HEK293T (cell line): ENCODE data around the gene JAML.

ENCODE experiments used
- CTCF ChIA-PET: fragments of 350-600 bp; formaldehyde crosslinking; extraction: SDS; loops from one replicate; lab custom pipeline; 2021; ENCODE audit warnings: antibody characterized with exemption, inconsistent platforms; lab: Yijun Ruan, JAX
- POLR2A ChIA-PET: fragments of 350-600 bp; formaldehyde crosslinking; extraction: SDS; loops from one replicate; lab custom pipeline; 2020; ENCODE audit warnings: antibody characterized with exemption, inconsistent platforms; lab: Yijun Ruan, JAX
- DNase-seq: peaks from one replicate; pipeline ENCODE4 v3.0.0; 2012; ENCODE audit warnings: mixed read lengths; ENCODE audit errors: extremely low spot score
- ARNT ChIP-seq: fragments of 450-650 bp; IDR thresholded peaks from 2 replicates; pipeline ENCODE4 v1.6.1; 2017; ENCODE audit warnings: mild to moderate bottlenecking
- BHLHE40 ChIP-seq: fragments of 450-650 bp; IDR thresholded peaks from 2 replicates; pipeline ENCODE4 v1.6.1; 2016; ENCODE audit warnings: mild to moderate bottlenecking, moderate library complexity, borderline replicate concordance
- CTBP1 ChIP-seq: fragments of 450-650 bp; IDR thresholded peaks from 2 replicates; pipeline ENCODE4 v1.6.1; 2016; ENCODE audit warnings: borderline replicate concordance
- ELF4 ChIP-seq: fragments of 450-650 bp; IDR thresholded peaks from 2 replicates; pipeline ENCODE4 v1.6.1; 2017; ENCODE audit warnings: antibody characterized with exemption
- FOXA1 ChIP-seq: fragments of 450-650 bp; IDR thresholded peaks from 2 replicates; pipeline ENCODE4 v1.6.1; 2016; ENCODE audit warnings: mild to moderate bottlenecking
- FOXK2 ChIP-seq: fragments of 450-650 bp; IDR thresholded peaks from 2 replicates; pipeline ENCODE4 v1.6.1; 2016; ENCODE audit warnings: mild to moderate bottlenecking
- FOXM1 ChIP-seq: fragments of 450-650 bp; IDR thresholded peaks from 2 replicates; pipeline ENCODE4 v1.6.1; 2017; ENCODE audit warnings: mild to moderate bottlenecking, borderline replicate concordance
- HDGF ChIP-seq: fragments of 450-650 bp; IDR thresholded peaks from 2 replicates; pipeline ENCODE4 v1.6.1; 2017; ENCODE audit warnings: antibody characterized with exemption, borderline replicate concordance
- L3MBTL2 ChIP-seq: fragments of 450-650 bp; conservative IDR thresholded peaks from 2 replicates; pipeline ENCODE4 v1.6.1; 2016; ENCODE audit warnings: mild to moderate bottlenecking
- LEF1 ChIP-seq: fragments of 450-650 bp; IDR thresholded peaks from 2 replicates; pipeline ENCODE4 v1.6.1; 2017; ENCODE audit warnings: mild to moderate bottlenecking, borderline replicate concordance
- NFRKB ChIP-seq: fragments of 450-650 bp; IDR thresholded peaks from 2 replicates; pipeline ENCODE4 v1.6.1; 2016; ENCODE audit warnings: mild to moderate bottlenecking, moderate library complexity
- SP1 ChIP-seq: fragments of 450-650 bp; IDR thresholded peaks from 2 replicates; pipeline ENCODE4 v1.6.1; 2017
- SUZ12 ChIP-seq: fragments of 450-650 bp; IDR thresholded peaks from 2 replicates; pipeline ENCODE4 v1.6.1; 2016; ENCODE audit warnings: mild to moderate bottlenecking
- TARDBP ChIP-seq: fragments of 450-650 bp; IDR thresholded peaks from 2 replicates; pipeline ENCODE4 v1.6.1; 2016
- ZNF384 ChIP-seq: fragments of 450-650 bp; IDR thresholded peaks from 2 replicates; pipeline ENCODE4 v1.6.1; 2016
- TF ChIP-seq, protein P1 (sequence below): fragments of 450-650 bp; IDR thresholded peaks from 2 replicates; pipeline ENCODE4 v1.6.1; 2016

Gene JAML

GRCh38 chr11:118152552-118153471, 72.0 kb downstream of the JAML start, which contains the start of gene SCN4B:
TSS of gene SCN4B (minus strand) at chr11:118152823. CDS start at chr11:118152673, 150 bp downstream.
- POLR2A ChIA-PET: interaction anchor here (1.2 kb wide), 1 partner anchor 18 kb away, joined by 3 read pairs; no protein-coding TSS in a partner anchor
- TF ChIP-seq FOXM1 (no peak), FOXK2 (no peak), ZNF384 (no peak), CTBP1 (no peak), ELF4 (no peak), TARDBP (no peak), LEF1 (no peak)
- DNase-seq: peak; percentile 84
- CTCF ChIA-PET: interaction anchor here (1.0 kb wide), 1 partner anchor 19 kb away, joined by 5 read pairs; no protein-coding TSS in a partner anchor

DNA sequence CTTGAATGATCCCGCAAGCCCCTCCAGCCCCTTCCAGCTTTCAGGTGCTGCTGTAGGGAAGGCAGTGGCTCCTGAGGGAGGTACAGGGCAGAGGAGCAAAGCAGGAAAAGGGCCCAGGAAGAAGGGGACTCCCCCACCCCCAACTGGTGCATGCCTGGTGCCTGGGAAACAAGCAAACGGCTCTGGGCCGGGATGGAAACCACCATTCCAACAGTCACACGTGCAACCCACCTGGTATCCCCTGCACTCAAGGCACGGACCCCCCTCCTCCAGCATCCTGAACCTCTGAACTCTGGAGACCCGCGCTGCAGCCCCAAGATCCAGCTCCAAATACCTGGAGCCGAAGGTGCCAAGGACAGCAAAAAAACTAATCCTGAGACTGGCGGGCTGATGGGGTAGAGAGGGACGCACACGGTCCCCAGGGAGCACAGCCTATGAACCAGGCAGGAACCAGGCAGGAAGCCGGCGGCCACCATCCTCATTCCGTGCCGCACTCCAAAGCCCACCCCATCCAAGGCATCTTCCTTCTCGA, 72.7 kb downstream of the JAML start:
- POLR2A ChIA-PET: interaction anchor here (1.2 kb wide), 1 partner anchor 19 kb away, joined by 3 read pairs; no protein-coding TSS in a partner anchor
- CTCF ChIA-PET: no interaction called here
- TF ChIP-seq, protein P1, sequence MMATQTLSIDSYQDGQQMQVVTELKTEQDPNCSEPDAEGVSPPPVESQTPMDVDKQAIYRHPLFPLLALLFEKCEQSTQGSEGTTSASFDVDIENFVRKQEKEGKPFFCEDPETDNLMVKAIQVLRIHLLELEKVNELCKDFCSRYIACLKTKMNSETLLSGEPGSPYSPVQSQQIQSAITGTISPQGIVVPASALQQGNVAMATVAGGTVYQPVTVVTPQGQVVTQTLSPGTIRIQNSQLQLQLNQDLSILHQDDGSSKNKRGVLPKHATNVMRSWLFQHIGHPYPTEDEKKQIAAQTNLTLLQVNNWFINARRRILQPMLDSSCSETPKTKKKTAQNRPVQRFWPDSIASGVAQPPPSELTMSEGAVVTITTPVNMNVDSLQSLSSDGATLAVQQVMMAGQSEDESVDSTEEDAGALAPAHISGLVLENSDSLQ: no peak
- TF ChIP-seq FOXK2 (no peak), LEF1 (no peak), SUZ12 (no peak), HDGF (no peak), SP1 (no peak), BHLHE40 (no peak), TARDBP (no peak), L3MBTL2 (no peak), FOXA1 (no peak)
- DNase-seq: no peak

DNA sequence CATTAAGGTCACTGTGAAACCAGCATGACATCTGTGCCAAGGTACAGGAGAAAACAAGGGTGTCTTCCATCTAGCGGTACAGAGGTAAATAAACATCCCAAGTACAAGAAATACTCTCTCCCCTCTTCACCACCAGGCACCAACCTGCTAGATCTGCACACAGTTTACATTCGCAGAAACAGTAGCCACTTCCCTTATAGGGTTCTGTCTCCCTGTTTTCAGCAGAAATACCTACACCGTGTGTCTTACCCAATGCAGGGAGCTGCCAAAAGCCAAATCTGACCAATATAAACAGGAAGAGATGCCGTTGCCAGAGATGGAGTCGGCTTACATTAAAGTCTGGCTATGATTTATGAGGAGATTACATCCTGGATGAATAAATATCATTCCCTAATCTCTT, 73.4 kb downstream of the JAML start:
- DNase-seq: no peak
- TF ChIP-seq LEF1: no peak
- TF ChIP-seq CTBP1: no peak
- TF ChIP-seq TARDBP: no peak
- TF ChIP-seq, protein P1: peak; percentile 31; the same call in 1 of the 2 replicates
- no peak for TF ChIP-seq FOXK2
- no peak for TF ChIP-seq ARNT
- TF ChIP-seq FOXA1: no peak
- no peak for TF ChIP-seq ZNF384
- CTCF ChIA-PET: no interaction called here
- POLR2A ChIA-PET: no interaction called here

DNA sequence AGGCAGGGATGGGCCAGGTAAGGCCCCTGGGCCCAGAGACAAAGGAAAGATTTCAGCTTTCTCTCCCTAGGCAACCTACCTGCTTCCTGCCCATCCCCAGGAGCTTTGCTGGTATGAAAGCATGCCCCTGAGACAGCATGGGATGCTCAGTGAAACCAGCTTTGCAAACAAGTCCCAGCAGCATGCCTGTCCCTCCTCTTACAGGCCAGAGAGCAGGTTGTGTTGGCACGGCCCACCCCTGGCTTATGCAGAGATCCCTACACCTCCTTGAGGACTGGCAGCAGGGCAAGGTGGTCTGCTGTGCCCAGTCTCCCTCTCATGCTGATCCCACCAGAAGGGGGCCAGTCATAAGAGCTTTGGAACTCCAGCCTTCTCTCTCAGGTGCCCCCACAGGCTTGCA, 75.3 kb downstream of the JAML start:
- no peak for TF ChIP-seq BHLHE40
- no peak for TF ChIP-seq NFRKB
- TF ChIP-seq L3MBTL2: no peak
- TF ChIP-seq CTBP1: no peak
- TF ChIP-seq SUZ12: no peak
- TF ChIP-seq TARDBP: no peak
- no peak for TF ChIP-seq ZNF384
- no peak for TF ChIP-seq ARNT
- TF ChIP-seq LEF1: no peak
- ChIA-PET POLR2A (no interaction called here), CTCF (no interaction called here)
- DNase-seq: no peak

GRCh38 chr11:118148856-118149255, 76.0 kb downstream of the JAML start:
- ChIA-PET POLR2A (no interaction called here), CTCF (interaction anchor here (1.4 kb wide), 1 partner anchor 22 kb away, joined by 9 read pairs; no protein-coding TSS in a partner anchor)
- TF ChIP-seq FOXA1: no peak
- no peak for TF ChIP-seq ELF4
- no peak for TF ChIP-seq CTBP1
- no peak for TF ChIP-seq SUZ12
- TF ChIP-seq L3MBTL2: no peak
- TF ChIP-seq FOXM1: no peak
- TF ChIP-seq TARDBP: no peak
- no peak for TF ChIP-seq HDGF
- no peak for TF ChIP-seq FOXK2
- TF ChIP-seq ZNF384: no peak
- no peak for TF ChIP-seq BHLHE40
- TF ChIP-seq ARNT: no peak
- TF ChIP-seq SP1: no peak
- no peak for TF ChIP-seq NFRKB
- TF ChIP-seq LEF1: no peak
- no peak for DNase-seq

- no peak for TF ChIP-seq ARNT
- TF ChIP-seq CTBP1: no peak
- TF ChIP-seq, protein P1: no peak
- no peak for DNase-seq
- CTCF ChIA-PET: interaction anchor here (0.8 to 1.4 kb wide), 2 partner anchors 23 to 96 kb away, joined by 3 to 9 read pairs; no protein-coding TSS in a partner anchor
These were observed 76.6 kb downstream of the JAML start for GRCh38 chr11:118148240-118148639.

More at GRCh38 chr11:118148240-118148639, 76.6 kb downstream of the JAML start:
- POLR2A ChIA-PET: no interaction called here
